Activated CD8-positive, alpha-beta T cell treated with anti-CD3 and anti-CD28 coated beads, Interleukin-2, amount 10 ng/mL, durations not matched to agents 7 days and 5 days (primary cell): ENCODE data around the gene PPP1R7. TPM values are rescaled to one million over a fixed set of nuclear protein-coding genes. Genes with fewer than 3 reads are reported as not detected.

Experiments
- ATAC-seq: fragments of 150-1000 bp; cut with Tn5 transposase; one replicate; pipeline ENCODE4 v1.10.0; 2021; ENCODE audit warnings: moderate library complexity
- CTCF ChIA-PET: fragments of 350-600 bp; sonication (Branson Sonifier 250); formaldehyde crosslinking; loops from one replicate; lab custom pipeline; 2021; ENCODE audit warnings: antibody characterized with exemption; lab: Charles Lee
- POLR2A ChIA-PET: fragments of 350-600 bp; sonication (Branson Sonifier 250); formaldehyde crosslinking; loops from one replicate; lab custom pipeline; 2021; ENCODE audit warnings: antibody characterized with exemption; lab: Charles Lee
- DNase-seq: peaks from one replicate; pipeline ENCODE4 v3.0.0-alpha.2; 2020
- H3K27ac Mint-ChIP-seq: one replicate; pipeline ENCODE4 v1.8.0; 2021; ENCODE audit warnings: mild to moderate bottlenecking, mixed read lengths
- H3K27me3 Mint-ChIP-seq: one replicate; pipeline ENCODE4 v1.8.0; 2021; ENCODE audit warnings: low read depth, mixed read lengths
- H3K36me3 Mint-ChIP-seq: one replicate; pipeline ENCODE4 v1.8.0; 2021; ENCODE audit warnings: low read depth, mixed read lengths
- H3K4me1 Mint-ChIP-seq: one replicate; pipeline ENCODE4 v1.8.0; 2021; ENCODE audit warnings: low read depth, mixed read lengths
- H3K4me3 Mint-ChIP-seq: one replicate; pipeline ENCODE4 v1.8.0; 2021; ENCODE audit warnings: mild to moderate bottlenecking, mixed read lengths
- H3K9me3 Mint-ChIP-seq: one replicate; pipeline ENCODE4 v1.8.0; 2022; ENCODE audit warnings: mixed read lengths; ENCODE audit not compliant: insufficient read depth
- total RNA-seq, 2 experiments: library from RNA; stranded (reverse); gene quantifications; one replicate each; pipeline ENCODE4 v1.2.3, GENCODE V29; 2021

The PPP1R7 gene
- total RNA-seq, 2 experiments from 2014 or later = 90.8 to 97.2 TPM

DNA sequence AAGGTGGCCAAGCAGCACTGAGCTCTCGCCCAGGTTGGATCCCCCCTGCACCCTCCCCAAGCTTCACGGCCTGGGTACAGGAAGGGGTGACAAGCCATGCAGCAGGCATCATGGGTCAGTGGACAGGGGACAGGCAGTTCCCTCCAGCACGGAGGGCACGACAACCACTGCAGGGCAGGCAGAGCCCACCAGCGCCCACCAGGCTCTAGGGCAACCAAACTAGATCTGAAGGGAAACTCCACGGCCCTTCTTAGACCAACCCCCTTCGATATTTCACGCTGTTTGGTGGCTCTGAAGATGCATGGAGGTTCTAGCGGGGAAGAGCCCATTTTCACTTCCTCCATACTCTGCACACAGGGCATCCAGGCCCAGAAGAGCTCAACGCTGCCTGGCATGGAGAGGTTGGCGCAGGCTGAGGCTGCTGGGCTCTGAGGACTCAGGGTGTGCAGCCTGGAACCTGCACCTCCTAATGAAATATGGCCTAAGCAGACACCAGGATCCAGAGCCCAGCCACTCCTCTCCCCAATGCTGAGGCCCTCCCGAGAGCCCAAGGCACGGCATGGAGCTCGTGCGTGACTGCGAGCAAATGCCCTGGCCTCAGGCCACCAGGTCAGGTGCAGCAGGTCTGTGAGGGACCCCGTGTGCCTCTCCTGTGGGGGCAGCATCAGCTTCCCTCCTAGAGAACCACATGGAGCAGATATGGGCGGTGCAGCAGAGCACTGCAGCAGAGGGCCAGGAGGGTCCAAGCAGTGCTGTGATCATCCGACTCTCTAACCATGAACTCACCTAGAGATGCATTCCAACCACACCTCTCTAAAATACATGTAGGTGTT, 39.4 kb upstream of the PPP1R7 start:
- no peaks in the 10 kb centered on the region for H3K9me3 Mint-ChIP-seq
- H3K27me3 Mint-ChIP-seq = no peaks in the 10 kb centered on the region
- no peak for DNase-seq
- peak overlapping the region; percentile 73 for H3K4me3 Mint-ChIP-seq
- POLR2A ChIA-PET = interaction anchor here (0.6 to 5.1 kb wide), 9 partner anchors 8 to 204 kb away, joined by 3 to 37 read pairs (median 5); partner anchors contain the start of genes HDLBP, MTERF4, PASK and PPP1R7
- peaks cover 51% of the 10 kb centered on the region for H3K4me1 Mint-ChIP-seq
- ATAC-seq = peak; percentile 38
- peaks cover 41% of the 10 kb centered on the region for H3K36me3 Mint-ChIP-seq
- CTCF ChIA-PET = interaction anchor here (1.0 kb wide), 1 partner anchor 33 kb away, joined by 3 read pairs; no protein-coding TSS in a partner anchor
- peak overlapping the region; percentile 70 for H3K27ac Mint-ChIP-seq

DNA sequence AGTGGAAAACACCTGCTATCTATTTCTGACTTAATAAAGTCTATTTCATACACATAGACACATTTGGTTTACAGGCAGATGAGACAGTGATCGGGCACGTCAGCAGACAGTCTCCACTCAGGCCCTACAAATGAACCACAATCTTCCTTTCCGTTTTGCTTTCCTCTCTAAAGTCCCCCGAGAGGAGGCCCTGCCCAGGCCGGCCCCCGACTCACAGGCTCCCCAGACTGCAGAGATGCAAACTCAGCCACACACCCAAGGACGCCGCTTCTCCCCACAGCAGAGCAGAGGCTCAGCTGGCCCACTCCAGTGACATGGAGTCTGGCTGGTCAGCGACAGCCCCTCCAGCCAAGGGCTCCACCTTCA, 38.8 kb upstream of the PPP1R7 start:
- Mint-ChIP-seq H3K9me3 (no peaks in the 10 kb centered on the region), H3K4me3 (peak overlapping the region; percentile 73), H3K27ac (peak overlapping the region; percentile 70), H3K27me3 (no peaks in the 10 kb centered on the region), H3K36me3 (peaks cover 40% of the 10 kb centered on the region), H3K4me1 (peaks cover 51% of the 10 kb centered on the region)
- DNase-seq (no peak), ATAC-seq (peak; percentile 25)
- CTCF ChIA-PET = interaction anchor here (1.4 to 1.9 kb wide), 2 partner anchors 33 to 34 kb away, joined by 5 to 10 read pairs; no protein-coding TSS in a partner anchor
- POLR2A ChIA-PET = interaction anchor here (1.7 to 5.1 kb wide), 3 partner anchors 9 to 38 kb away, joined by 8 to 37 read pairs (median 11); partner anchors contain the start of genes MTERF4, PASK and PPP1R7

DNA sequence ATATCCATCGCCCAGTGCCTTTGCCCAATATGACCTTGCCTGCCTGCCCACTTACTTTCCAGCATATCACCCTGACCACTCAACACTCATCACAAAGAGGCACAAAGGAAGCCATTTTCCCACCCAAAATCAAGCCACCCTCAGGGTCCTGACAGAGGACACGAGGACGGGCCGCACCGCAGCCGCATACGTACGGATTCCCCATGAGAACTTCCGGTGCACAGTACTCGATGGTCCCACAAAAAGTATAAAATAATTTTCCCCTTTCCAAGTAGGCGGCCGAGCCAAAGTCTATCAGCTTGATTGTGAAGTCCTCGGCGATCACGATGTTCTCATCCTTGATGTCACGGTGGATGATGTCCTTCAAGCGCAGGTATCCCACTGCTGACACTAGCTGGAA, 38.2 kb upstream of the PPP1R7 start:
- Mint-ChIP-seq H3K4me1 (peaks cover 51% of the 10 kb centered on the region), H3K9me3 (no peaks in the 10 kb centered on the region), H3K27me3 (no peaks in the 10 kb centered on the region), H3K36me3 (peaks cover 38% of the 10 kb centered on the region), H3K4me3 (peak overlapping the region; percentile 52), H3K27ac (peak overlapping the region; percentile 70)
- DNase-seq = no peak
- no peak for ATAC-seq
- ChIA-PET POLR2A (interaction anchor here (1.5 to 5.1 kb wide), 3 partner anchors 10 to 37 kb away, joined by 7 to 37 read pairs (median 11); partner anchors contain the start of genes MTERF4, PASK and PPP1R7), CTCF (interaction anchor here (1.4 to 1.9 kb wide), 2 partner anchors 34 to 35 kb away, joined by 5 to 10 read pairs; no protein-coding TSS in a partner anchor)

- ATAC-seq = peak; percentile 16
- Mint-ChIP-seq H3K36me3 (peaks cover 35% of the 10 kb centered on the region), H3K27ac (peak overlapping the region; percentile 70), H3K9me3 (no peaks in the 10 kb centered on the region), H3K4me1 (peaks cover 51% of the 10 kb centered on the region), H3K4me3 (peak overlapping the region; percentile 52), H3K27me3 (no peaks in the 10 kb centered on the region)
- DNase-seq = peak; percentile 46
- CTCF ChIA-PET = interaction anchor here (0.7 to 1.9 kb wide), 4 partner anchors 11 to 103 kb away, joined by 3 to 10 read pairs (median 4); no protein-coding TSS in a partner anchor
- POLR2A ChIA-PET = interaction anchor here (1.5 to 5.1 kb wide), 2 partner anchors 10 to 37 kb away, joined by 7 to 37 read pairs; partner anchors contain the start of genes MTERF4, PASK and PPP1R7
These were observed 37.7 kb upstream of the PPP1R7 start for GRCh38 chr2:241112592-241112991.

DNA sequence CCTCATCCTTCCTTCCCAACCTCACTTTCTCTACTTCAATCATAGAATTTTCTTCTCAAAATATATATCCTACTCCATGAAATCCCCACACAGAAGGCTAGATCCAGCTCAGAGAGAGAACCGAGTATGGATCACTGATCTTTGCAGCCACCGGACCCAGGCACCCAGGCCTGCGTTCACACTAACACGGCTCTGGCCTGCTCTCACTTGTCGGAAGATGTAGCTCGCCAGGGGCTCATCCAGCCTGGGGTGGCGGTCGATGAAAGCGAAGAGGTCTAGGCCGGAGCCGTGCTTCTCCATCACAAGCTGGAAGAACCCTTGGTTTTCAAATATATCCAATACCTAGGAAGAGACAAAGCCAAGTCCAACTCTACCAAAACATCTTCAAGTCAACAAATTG, 35.4 kb upstream of the PPP1R7 start:
- ATAC-seq (no peak), DNase-seq (no peak)
- Mint-ChIP-seq H3K4me3 (no peak overlapping the region), H3K27me3 (no peaks in the 10 kb centered on the region), H3K36me3 (peaks cover 26% of the 10 kb centered on the region), H3K9me3 (no peaks in the 10 kb centered on the region), H3K4me1 (peaks cover 32% of the 10 kb centered on the region), H3K27ac (no peak overlapping the region)
- CTCF ChIA-PET = interaction anchor here (0.6 kb wide), 1 partner anchor 36 kb away, joined by 3 read pairs; no protein-coding TSS in a partner anchor
- POLR2A ChIA-PET = no interaction called here

GRCh38 chr2:241115361-241115760, 34.9 kb upstream of the PPP1R7 start:
- no peaks in the 10 kb centered on the region for H3K27me3 Mint-ChIP-seq
- CTCF ChIA-PET = no interaction called here
- DNase-seq = no peak
- no peak overlapping the region for H3K4me3 Mint-ChIP-seq
- no peaks in the 10 kb centered on the region for H3K9me3 Mint-ChIP-seq
- H3K4me1 Mint-ChIP-seq = peaks cover 27% of the 10 kb centered on the region
- no peak for ATAC-seq
- H3K36me3 Mint-ChIP-seq = peaks cover 25% of the 10 kb centered on the region
- POLR2A ChIA-PET = no interaction called here
- no peak overlapping the region for H3K27ac Mint-ChIP-seq

GRCh38 chr2:241116606-241117560, 33.4 kb upstream of the PPP1R7 start:
- Mint-ChIP-seq H3K9me3 (no peaks in the 10 kb centered on the region), H3K27me3 (no peaks in the 10 kb centered on the region), H3K36me3 (peaks cover 34% of the 10 kb centered on the region), H3K27ac (no peak overlapping the region), H3K4me1 (peaks cover 12% of the 10 kb centered on the region), H3K4me3 (no peak overlapping the region)
- POLR2A ChIA-PET = interaction anchor here (1.0 to 1.1 kb wide), 2 partner anchors 8 to 32 kb away, joined by 3 to 4 read pairs; partner anchors contain the start of gene PASK
- DNase-seq (no peak), ATAC-seq (no peak)
- CTCF ChIA-PET = interaction anchor here (1.0 kb wide), 1 partner anchor 38 kb away, joined by 3 read pairs; no protein-coding TSS in a partner anchor

DNA sequence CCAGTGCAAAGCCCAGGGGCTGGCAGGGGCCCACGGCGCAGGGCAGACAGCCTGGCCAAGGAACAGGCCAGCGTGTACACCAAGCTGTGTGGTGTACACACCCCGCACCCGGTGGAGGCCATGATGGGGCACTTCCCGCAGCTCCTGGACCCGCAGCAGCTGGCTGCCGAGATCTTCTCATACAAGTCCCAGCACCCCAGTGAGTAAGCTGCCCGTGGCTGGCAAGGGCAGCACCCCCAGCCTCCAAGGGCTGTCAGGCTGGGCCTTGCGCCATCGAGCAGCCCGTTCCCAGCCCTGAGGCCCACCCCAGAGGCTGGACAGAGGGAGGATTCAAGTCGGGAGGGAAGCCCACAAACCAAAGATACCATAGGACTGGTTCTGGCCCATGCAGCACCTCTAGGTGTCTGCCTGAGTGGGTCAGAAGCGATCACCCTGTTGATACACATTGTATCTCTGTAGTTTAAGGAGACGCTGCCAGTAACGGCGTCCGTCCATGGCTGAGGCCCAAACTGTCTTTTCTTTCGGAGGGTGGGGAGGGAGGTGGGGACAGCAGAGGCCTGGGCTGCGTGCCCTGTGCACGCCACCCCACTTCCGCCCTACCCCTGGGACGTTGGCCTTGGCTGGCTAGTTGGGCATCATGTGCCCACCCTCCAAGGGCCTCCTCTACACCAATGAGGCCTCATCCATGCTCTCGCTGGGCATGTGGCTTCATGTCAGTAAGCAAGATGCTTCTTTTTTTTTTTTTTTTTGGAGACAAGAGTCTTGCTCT, 31.3 kb upstream of the PPP1R7 start:
- Mint-ChIP-seq H3K4me1 (no peaks in the 10 kb centered on the region), H3K27ac (no peak overlapping the region), H3K36me3 (peaks cover 38% of the 10 kb centered on the region), H3K9me3 (no peaks in the 10 kb centered on the region), H3K27me3 (no peaks in the 10 kb centered on the region), H3K4me3 (no peak overlapping the region)
- DNase-seq (no peak), ATAC-seq (no peak)
- ChIA-PET CTCF (no interaction called here), POLR2A (no interaction called here)

- CTCF ChIA-PET = no interaction called here
- H3K27ac Mint-ChIP-seq = no peak overlapping the region
- POLR2A ChIA-PET = no interaction called here
These were observed 29.8 kb upstream of the PPP1R7 start for GRCh38 chr2:241120440-241120839.

DNA sequence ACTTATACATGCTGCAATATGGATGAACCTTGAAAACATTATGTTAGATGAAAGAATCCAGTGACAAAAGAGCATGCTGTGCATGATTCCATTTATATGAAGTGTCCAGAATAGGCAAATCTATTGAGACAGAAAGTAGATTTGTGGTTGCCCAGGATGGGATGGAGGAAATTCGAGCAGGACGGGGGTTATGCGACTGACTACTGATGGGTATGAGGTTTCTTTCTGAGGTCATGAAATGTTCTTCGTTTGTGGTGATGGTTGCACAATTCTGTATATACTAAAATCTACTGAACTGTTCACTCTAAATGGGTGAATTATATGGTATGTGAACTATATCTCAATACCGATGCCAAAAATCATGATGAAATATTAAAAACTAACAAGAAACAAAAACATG, 29.3 kb upstream of the PPP1R7 start:
- no peak for DNase-seq
- no peaks in the 10 kb centered on the region for H3K4me1 Mint-ChIP-seq
- H3K36me3 Mint-ChIP-seq = peaks cover 28% of the 10 kb centered on the region
- H3K27ac Mint-ChIP-seq = no peak overlapping the region
- H3K27me3 Mint-ChIP-seq = no peaks in the 10 kb centered on the region
- ATAC-seq = no peak
- ChIA-PET POLR2A (no interaction called here), CTCF (no interaction called here)
- no peak overlapping the region for H3K4me3 Mint-ChIP-seq
- H3K9me3 Mint-ChIP-seq = no peaks in the 10 kb centered on the region

More at GRCh38 chr2:241120440-241120839, 29.8 kb upstream of the PPP1R7 start:
- peaks cover 28% of the 10 kb centered on the region for H3K36me3 Mint-ChIP-seq
- no peaks in the 10 kb centered on the region for H3K27me3 Mint-ChIP-seq
- no peaks in the 10 kb centered on the region for H3K9me3 Mint-ChIP-seq
- no peak for DNase-seq
- H3K4me1 Mint-ChIP-seq = no peaks in the 10 kb centered on the region
- ATAC-seq = no peak
- H3K4me3 Mint-ChIP-seq = no peak overlapping the region
